Smooth muscle cell (in vitro differentiated cells): ENCODE data around the gene ASIC1. TPM values are rescaled to one million over a fixed set of nuclear protein-coding genes. Genes with fewer than 3 reads are reported as not detected.
A peak's percentile ranks its signal among the peaks of the same experiment; 100 is the strongest.

Source experiments
- DNase-seq: peaks from one replicate; lab custom pipeline; 2025; ENCODE audit not compliant: unreplicated experiment; lab: John Stamatoyannopoulos, UW
- H2AFZ ChIP-seq: fragments of 200-600 bp; sonication (generic); 2 replicates; pipeline ENCODE4 v1.6.0; 2016; ENCODE audit warnings: antibody characterized with exemption, low read depth, mild to moderate bottlenecking
- H3F3A ChIP-seq: fragments of 200-600 bp; sonication (generic); 2 replicates; pipeline ENCODE4 v1.6.0; 2017; ENCODE audit warnings: antibody characterized with exemption, low read depth
- H3K27ac ChIP-seq: fragments of 200-600 bp; sonication (generic); 2 replicates; pipeline ENCODE4 v1.5.1; 2016; ENCODE audit warnings: low read depth, mild to moderate bottlenecking
- H3K27me3 ChIP-seq: fragments of 200-600 bp; sonication (generic); 2 replicates; pipeline ENCODE4 v1.6.1; 2016; ENCODE audit warnings: low read depth, mild to moderate bottlenecking
- H3K36me3 ChIP-seq: fragments of 200-600 bp; sonication (generic); 2 replicates; pipeline ENCODE4 v1.5.1; 2016; ENCODE audit warnings: low read depth
- H3K4me1 ChIP-seq: fragments of 200-600 bp; sonication (generic); 2 replicates; pipeline ENCODE4 v1.5.1; 2016; ENCODE audit warnings: low read depth
- H3K4me2 ChIP-seq: fragments of 200-600 bp; sonication (generic); 2 replicates; pipeline ENCODE4 v1.6.0; 2016; ENCODE audit warnings: mild to moderate bottlenecking
- H3K4me3 ChIP-seq: fragments of 200-600 bp; sonication (generic); 2 replicates; pipeline ENCODE4 v1.5.1; 2016; ENCODE audit warnings: mild to moderate bottlenecking
- H3K79me2 ChIP-seq: fragments of 200-600 bp; sonication (generic); 2 replicates; pipeline ENCODE4 v1.6.0; 2016; ENCODE audit warnings: low read depth, mild to moderate bottlenecking
- H3K9ac ChIP-seq: fragments of 200-600 bp; sonication (generic); 2 replicates; pipeline ENCODE4 v1.6.0; 2016; ENCODE audit warnings: low read depth
- H3K9me3 ChIP-seq: fragments of 200-600 bp; sonication (generic); replicated peaks from 2 replicates; pipeline ENCODE4 v1.5.1; 2016; ENCODE audit warnings: low read depth
- H4K20me1 ChIP-seq: fragments of 200-600 bp; sonication (generic); 2 replicates; pipeline ENCODE4 v1.6.0; 2016; ENCODE audit warnings: low read depth
- WGBS: methylation state at CpG from one replicate; pipeline ENCODE4 v1.1.7; 2016; ENCODE audit warnings: low lambda C conversion rate; 5-methylcytosine and 5-hydroxymethylcytosine counted together
- polyA plus RNA-seq: library from polyadenylated mRNA; unstranded; fragments of >200 nt; fragmentation: Nextera tagmentation; extraction: Ambion mirVana; gene quantifications from 2 replicates; pipeline ENCODE4 v1.2.1, GENCODE V29; 2016
- total RNA-seq: library from RNA; depleted of rRNA; stranded (reverse); fragments of >200 nt; gene quantifications from 2 replicates; pipeline ENCODE4 v1.2.3, GENCODE V29; 2014
- TF ChIP-seq, protein P1 (sequence below): fragments of 200-600 bp; sonication (generic); IDR thresholded peaks from 2 replicates; pipeline ENCODE4 v1.5.1; 2017; ENCODE audit warnings: borderline replicate concordance, mild to moderate bottlenecking, antibody characterized with exemption; ENCODE audit not compliant: insufficient read depth, poor library complexity, severe bottlenecking

ASIC1 gene
- total RNA-seq (0.36 and 0.45 TPM in 2 replicates), polyA plus RNA-seq (0.69 and 1.5 TPM in 2 replicates)

GRCh38 chr12:50057000-50057841 lies at the start of gene ASIC1:
Gene ASIC1 (plus strand): TSS chr12:50057596. CDS start chr12:50058767, 1,171 bp downstream.
- H3K36me3 ChIP-seq = no peaks in the 10 kb centered on the region
- H3K27me3 ChIP-seq = peaks cover 30% of the 10 kb centered on the region
- 4% methylated on average over 37 of the region's 88 CpGs for whole genome bisulfite sequencing
- peak within 1 kb of the TSS; percentile 24 for H3K9ac ChIP-seq
- H3K9me3 ChIP-seq = no peaks in the 10 kb centered on the region
- TF ChIP-seq, protein P1, sequence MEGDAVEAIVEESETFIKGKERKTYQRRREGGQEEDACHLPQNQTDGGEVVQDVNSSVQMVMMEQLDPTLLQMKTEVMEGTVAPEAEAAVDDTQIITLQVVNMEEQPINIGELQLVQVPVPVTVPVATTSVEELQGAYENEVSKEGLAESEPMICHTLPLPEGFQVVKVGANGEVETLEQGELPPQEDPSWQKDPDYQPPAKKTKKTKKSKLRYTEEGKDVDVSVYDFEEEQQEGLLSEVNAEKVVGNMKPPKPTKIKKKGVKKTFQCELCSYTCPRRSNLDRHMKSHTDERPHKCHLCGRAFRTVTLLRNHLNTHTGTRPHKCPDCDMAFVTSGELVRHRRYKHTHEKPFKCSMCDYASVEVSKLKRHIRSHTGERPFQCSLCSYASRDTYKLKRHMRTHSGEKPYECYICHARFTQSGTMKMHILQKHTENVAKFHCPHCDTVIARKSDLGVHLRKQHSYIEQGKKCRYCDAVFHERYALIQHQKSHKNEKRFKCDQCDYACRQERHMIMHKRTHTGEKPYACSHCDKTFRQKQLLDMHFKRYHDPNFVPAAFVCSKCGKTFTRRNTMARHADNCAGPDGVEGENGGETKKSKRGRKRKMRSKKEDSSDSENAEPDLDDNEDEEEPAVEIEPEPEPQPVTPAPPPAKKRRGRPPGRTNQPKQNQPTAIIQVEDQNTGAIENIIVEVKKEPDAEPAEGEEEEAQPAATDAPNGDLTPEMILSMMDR = peak; percentile 2
- no peak within 1 kb of the TSS for H3K27ac ChIP-seq
- peaks cover 11% of the 10 kb centered on the region for H3K4me1 ChIP-seq
- peak; percentile 48 for DNase-seq
- H2AFZ ChIP-seq = peak within 1 kb of the TSS; percentile 93
- peak within 1 kb of the TSS; percentile 95 for H3K4me2 ChIP-seq
- no peaks in the 10 kb centered on the region for H3K79me2 ChIP-seq
- H3F3A ChIP-seq = no peaks in the 10 kb centered on the region
- no peaks in the 10 kb centered on the region for H4K20me1 ChIP-seq
- peak within 1 kb of the TSS; percentile 76 for H3K4me3 ChIP-seq

GRCh38 chr12:50013361-50014147 lies 43.8 kb upstream of the ASIC1 start:
- 93% methylated on average over 2 of the region's 2 CpGs for WGBS
- Histone ChIP-seq H3K9ac (no peak overlapping the region), H3K27me3 (no peaks in the 10 kb centered on the region), H3K79me2 (peaks cover 21% of the 10 kb centered on the region), H3K4me1 (peaks cover 2% of the 10 kb centered on the region), H3K9me3 (no peaks in the 10 kb centered on the region), H3K4me2 (no peak overlapping the region), H3F3A (peaks cover 4% of the 10 kb centered on the region), H4K20me1 (no peaks in the 10 kb centered on the region), H3K4me3 (no peak overlapping the region), H2AFZ (no peak overlapping the region), H3K27ac (no peak overlapping the region), H3K36me3 (no peaks in the 10 kb centered on the region)
- TF ChIP-seq, protein P1 = no peak
- no peak for DNase-seq

DNA sequence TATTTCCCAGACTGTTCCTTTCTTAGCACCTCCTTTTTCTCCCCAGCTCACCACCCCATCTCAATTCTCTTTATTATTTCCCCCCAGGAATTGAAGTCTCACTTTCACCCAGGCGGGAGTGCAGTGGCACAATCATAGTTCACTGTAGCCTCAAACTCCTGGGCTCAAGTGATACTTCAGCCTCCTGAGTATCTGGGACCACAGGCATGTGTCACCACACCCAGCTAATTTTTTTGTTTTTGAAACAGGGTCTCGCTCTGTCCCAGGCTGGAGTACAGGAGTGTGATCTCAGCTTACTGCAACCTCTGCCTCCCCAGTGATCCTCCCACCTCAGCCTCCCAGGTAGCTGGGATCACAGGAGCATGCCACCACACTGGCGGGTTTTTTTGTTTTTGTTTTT lies 43.1 kb upstream of the ASIC1 start:
- Histone ChIP-seq H3K27ac (no peak overlapping the region), H3K27me3 (no peaks in the 10 kb centered on the region), H3K79me2 (peaks cover 29% of the 10 kb centered on the region), H3K36me3 (no peaks in the 10 kb centered on the region), H3K4me2 (no peak overlapping the region), H3K9me3 (no peaks in the 10 kb centered on the region), H2AFZ (no peak overlapping the region), H3K9ac (no peak overlapping the region), H3K4me1 (peaks cover 2% of the 10 kb centered on the region), H3F3A (peaks cover 4% of the 10 kb centered on the region), H3K4me3 (no peak overlapping the region), H4K20me1 (no peaks in the 10 kb centered on the region)
- 97% methylated on average over 3 of the region's 3 CpGs for WGBS
- no peak for DNase-seq
- TF ChIP-seq, protein P1 = no peak
